WI38 (cell line): Measurements from ENCODE around the gene SWT1.
"Not testable (repeated sequence)": the region's sequence is repeated elsewhere in the genome, so short reads cannot be mapped to it uniquely, and the experiment has no call there.

ENCODE experiments used
- H3K4me3 ChIP-seq: 2 replicates; pipeline ENCODE4 v1.5.1; 2011; ENCODE audit warnings: low read depth, mild to moderate bottlenecking, control low read depth, low read length
- CTCF ChIP-seq: IDR thresholded peaks from 2 replicates; pipeline ENCODE4 v1.5.1; 2012; ENCODE audit warnings: low read depth, mild to moderate bottlenecking, control low read depth, low read length

SWT1 gene

GRCh38 chr1:185238447-185238846 lies 81.5 kb downstream of the SWT1 start:
- TF ChIP-seq CTCF = no peak
- no peak overlapping the region for H3K4me3 ChIP-seq

GRCh38 chr1:185239861-185240260 lies 82.9 kb downstream of the SWT1 start:
- H3K4me3 ChIP-seq = no peak overlapping the region
- TF ChIP-seq CTCF = no peak

GRCh38 chr1:185241127-185241526 lies 84.2 kb downstream of the SWT1 start:
- TF ChIP-seq CTCF = no peak
- H3K4me3 ChIP-seq = no peak overlapping the region

- H3K4me3 ChIP-seq = no peak overlapping the region
- TF ChIP-seq CTCF = no peak
Measured at GRCh38 chr1:185244015-185244747, 87.2 kb downstream of the SWT1 start.

- H3K4me3 ChIP-seq = no peak overlapping the region
- TF ChIP-seq CTCF = no peak
Measured at GRCh38 chr1:185245466-185245865, 88.5 kb downstream of the SWT1 start.

- H3K4me3 ChIP-seq = no peak overlapping the region
- TF ChIP-seq CTCF = no peak
Measured at GRCh38 chr1:185249563-185249962, 92.6 kb downstream of the SWT1 start.

- no peak overlapping the region for H3K4me3 ChIP-seq
- no peak for TF ChIP-seq CTCF
Measured at GRCh38 chr1:185250063-185250462, 93.1 kb downstream of the SWT1 start.

- H3K4me3 ChIP-seq = not testable (repeated sequence)
Measured at GRCh38 chr1:185251928-185252327, 95.0 kb downstream of the SWT1 start.

- not testable (repeated sequence) for H3K4me3 ChIP-seq
Measured at GRCh38 chr1:185252404-185252803, 95.4 kb downstream of the SWT1 start.

- H3K4me3 ChIP-seq = not testable (repeated sequence)
Measured at GRCh38 chr1:185255595-185255994, 98.6 kb downstream of the SWT1 start.

- not testable (repeated sequence) for H3K4me3 ChIP-seq
Measured at GRCh38 chr1:185257116-185257949, 100.4 kb downstream of the SWT1 start.
